ENCODE results near the gene PDGFRB. TPM values are rescaled to one million over a fixed set of nuclear protein-coding genes. Genes with fewer than 3 reads are reported as not detected.
"Not testable (repeated sequence)": the region's sequence is repeated elsewhere in the genome, so short reads cannot be mapped to it uniquely, and the experiment has no call there.

Gene PDGFRB
- total RNA-seq, 1 experiment from 2014 or later, result 0.11 TPM

DNA sequence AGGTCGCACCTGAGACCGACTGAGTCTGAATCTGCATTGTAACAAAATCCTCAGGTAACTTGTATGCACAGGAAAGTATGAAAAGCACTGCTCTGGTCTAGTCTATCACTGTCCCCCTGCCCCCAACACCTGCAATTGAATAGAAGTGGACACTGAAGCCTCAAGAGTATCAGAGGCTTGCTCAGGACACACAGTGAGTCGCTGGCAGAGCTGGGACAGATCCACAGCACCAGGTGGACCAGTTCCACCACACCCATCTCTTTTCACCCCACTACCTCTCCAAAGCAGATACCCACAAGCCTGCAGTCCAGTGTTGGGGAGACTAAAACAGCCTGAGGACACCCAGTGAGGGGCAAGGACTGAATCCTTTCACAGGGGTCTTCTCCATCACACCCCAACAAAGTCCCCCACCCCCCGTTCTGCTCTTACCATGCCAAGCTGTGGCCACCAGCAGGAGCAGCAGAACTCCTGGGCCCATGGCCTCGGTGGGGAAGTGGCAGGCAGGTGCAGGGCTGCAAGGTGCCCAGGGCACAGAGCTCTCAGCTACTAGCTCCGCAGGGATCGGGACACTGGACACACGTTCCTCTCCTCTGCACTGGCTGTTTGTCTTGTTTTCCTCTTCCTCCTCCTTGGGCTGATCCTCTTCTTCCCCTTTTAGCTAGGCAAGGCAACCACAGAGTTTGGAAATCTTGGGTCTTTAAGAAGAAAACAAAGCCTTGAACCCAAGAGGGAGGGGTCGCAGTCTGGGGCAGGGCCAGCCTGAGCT lies 69.5 kb downstream of the PDGFRB start, which contains the start of gene CSF1R:
TSS of gene CSF1R (minus strand) at position 605 of the 766 bp plus-strand sequence. CDS start at position 478, 127 bp downstream.
- DNase-seq (ENCODE audit: low read depth, low spot score), result no peak
- in situ Hi-C loops (cut with HindIII; ENCODE audit: low pct_unique_long_range_greater_than_20kb, low sequenced_read_pairs), result no loop called here

DNA sequence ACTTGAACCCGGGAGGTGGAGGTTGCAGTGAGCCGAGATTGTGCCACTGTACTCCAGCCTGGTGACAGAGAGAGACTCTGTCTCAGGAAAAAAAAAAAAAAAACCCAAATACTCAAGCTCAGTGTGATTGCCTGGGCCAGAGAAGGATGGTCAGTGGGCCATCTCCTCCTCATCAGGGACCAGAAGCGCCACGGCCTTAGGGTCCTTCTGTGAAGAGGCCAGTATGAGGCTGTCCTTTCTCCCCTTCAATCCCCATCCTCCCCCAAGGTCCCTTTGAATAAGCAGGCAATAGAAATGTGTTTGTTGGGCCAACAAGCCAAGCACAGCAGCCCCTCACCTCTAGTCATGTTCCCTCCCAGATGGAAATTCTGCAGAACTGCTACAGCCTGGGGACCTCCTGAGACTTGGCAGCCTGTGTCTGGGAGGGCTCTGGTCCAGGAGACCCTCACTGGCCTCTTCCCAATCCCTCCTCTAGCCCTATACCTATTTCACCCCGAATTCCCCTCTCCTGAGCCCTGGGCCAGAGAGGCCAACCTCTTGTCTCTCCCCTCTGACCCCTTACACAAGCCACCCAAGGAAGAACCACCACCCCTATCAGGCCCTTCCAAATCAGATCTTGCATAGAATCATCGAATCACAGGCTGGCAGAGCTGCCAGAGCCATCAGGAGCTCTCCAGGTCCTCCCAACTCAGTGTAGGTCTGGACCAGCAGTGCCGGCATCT lies 70.3 kb downstream of the PDGFRB start:
- DNase-seq (ENCODE audit: low read depth, low spot score), result no peak
- in situ Hi-C loops (cut with HindIII; ENCODE audit: low pct_unique_long_range_greater_than_20kb, low sequenced_read_pairs), result no loop called here

DNA sequence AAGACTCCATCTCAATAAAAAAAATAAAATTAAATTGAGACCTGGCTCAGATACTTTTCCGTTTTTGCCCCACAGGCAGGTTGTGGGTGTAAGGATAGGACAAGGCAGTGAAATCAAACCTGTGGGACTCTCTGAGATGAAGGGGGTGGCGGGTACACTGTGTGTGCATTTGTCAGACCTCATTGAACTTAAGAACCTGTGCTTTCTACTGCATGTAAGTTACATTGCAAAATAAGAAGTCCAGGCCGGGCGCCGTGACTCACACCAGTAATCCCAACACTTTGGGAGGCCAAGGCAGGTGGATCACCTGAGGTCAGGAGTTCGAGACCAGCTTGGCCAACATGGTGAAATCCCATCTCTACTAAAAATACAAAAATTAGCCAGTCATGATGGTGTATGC lies 70.9 kb downstream of the PDGFRB start:
- in situ Hi-C loops (cut with HindIII; ENCODE audit: low pct_unique_long_range_greater_than_20kb, low sequenced_read_pairs); DNase-seq (ENCODE audit: low read depth, low spot score): not testable (repeated sequence)

DNA sequence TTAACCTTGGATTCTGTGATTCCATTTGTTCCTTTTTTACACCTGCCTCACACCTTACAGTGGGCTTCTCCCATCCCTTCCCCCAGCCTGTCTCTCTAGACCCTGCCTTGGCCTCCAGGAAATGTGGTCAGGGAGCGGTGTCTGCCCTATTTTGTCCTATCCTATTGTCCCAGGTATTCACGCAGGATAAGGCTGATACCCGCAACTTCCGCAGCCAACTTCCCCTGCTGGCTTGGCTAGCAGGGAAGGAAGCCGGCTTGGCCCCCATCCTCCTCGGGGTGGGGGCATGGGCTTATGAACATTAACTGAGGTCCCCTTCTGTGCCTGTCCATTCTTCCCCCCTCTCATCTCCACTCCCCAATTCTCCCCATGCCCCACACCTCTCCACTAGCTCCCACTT lies 72.8 kb downstream of the PDGFRB start:
- no peak for DNase-seq (ENCODE audit: low read depth, low spot score)
- in situ Hi-C loops (cut with HindIII; ENCODE audit: low pct_unique_long_range_greater_than_20kb, low sequenced_read_pairs), result no loop called here

DNA sequence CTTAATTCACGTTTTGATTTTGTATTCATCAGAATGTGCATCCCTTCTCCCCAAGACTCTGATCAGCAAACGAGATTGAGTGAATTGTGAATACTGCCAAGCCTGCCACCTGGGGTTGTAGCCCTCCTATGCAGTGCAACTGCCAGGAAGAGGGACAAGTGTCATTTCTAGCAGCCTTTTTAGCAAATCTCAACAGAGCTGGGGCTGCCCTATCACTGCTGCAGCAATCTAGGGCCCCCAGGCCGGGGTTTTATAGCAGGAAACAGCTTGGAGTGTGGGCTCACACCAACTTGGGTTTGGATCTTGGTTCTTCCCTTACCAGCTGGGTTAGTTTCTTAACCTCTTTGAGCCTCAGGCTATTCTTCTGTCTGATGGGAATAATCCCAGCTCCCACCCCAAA lies 73.3 kb downstream of the PDGFRB start:
- no peak for DNase-seq (ENCODE audit: low read depth, low spot score)
- in situ Hi-C loops (cut with HindIII; ENCODE audit: low pct_unique_long_range_greater_than_20kb, low sequenced_read_pairs), result no loop called here

DNA sequence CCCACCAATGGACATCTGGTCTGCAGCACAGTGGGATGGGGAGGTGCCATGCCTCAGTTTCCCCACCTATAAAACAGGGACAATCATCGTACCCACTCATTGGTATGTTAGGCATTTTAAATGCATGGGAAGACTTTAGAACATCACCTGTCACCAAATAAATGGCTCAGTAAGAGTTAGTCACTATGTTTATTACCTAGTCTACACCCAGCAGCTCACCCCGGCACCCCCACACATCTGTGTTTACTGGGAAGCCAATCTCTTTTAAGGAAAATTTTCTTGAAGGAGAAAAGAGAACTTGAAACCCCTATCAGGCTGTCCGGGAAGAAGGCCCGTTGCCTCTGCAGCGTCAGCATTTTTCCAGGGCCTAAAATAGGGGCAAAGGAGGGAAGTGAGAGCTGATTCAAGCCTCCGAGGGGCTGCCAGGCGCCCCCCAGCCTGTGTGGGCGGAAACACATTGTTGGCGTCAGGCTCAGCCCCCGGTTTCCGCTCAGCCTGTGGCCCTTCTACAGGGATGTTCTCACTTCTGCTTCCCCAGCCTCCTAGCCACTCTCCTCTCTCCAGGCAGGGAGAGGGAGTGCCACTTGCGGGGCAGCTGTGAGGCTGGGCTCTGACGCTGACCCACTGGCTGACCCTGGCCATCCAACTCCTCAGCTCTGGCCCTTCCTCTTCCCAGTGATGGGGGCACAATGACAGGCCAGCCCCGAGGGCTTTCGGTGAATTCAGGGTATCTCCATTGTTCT lies 73.9 kb downstream of the PDGFRB start:
- in situ Hi-C loops (cut with HindIII; ENCODE audit: low pct_unique_long_range_greater_than_20kb, low sequenced_read_pairs), result no loop called here
- no peak for DNase-seq (ENCODE audit: low read depth, low spot score)

DNA sequence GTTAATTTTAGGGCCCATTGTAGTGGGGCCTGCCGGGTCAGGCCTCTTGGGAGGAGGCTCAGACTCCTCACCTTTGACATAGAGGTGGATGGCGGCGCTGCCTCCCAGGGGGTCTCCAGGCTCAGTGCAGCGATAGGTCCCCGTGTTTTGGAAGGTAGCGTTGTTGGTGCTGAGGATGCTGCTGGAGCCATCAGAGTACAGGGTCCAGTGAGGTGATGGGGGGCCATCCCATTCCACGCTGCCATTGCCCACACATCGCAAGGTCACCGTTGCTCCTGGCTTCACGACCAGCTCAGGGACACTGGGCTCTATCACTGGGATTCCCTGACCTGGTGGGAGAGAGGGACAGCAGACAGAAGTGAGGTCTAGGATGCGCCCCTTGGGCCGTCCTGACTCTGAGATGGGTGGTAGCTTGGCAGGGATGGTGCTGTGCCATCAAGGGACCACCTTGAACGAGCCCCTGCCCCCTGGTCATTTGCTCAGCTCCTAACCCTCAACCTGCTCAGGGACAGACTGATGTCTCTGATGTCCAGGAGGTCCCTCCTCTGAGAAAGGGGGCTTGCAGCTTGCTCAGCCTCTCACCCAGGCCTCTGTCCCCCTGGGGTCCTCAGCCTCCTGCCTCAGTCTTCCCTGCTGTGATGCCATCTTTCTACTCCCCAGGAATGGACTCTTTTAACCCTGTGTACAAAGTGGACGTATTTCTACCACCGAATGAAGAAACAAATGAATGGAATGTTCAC lies 74.8 kb downstream of the PDGFRB start:
- no peak for DNase-seq (ENCODE audit: low read depth, low spot score)
- in situ Hi-C loops (cut with HindIII; ENCODE audit: low pct_unique_long_range_greater_than_20kb, low sequenced_read_pairs), result no loop called here

DNA sequence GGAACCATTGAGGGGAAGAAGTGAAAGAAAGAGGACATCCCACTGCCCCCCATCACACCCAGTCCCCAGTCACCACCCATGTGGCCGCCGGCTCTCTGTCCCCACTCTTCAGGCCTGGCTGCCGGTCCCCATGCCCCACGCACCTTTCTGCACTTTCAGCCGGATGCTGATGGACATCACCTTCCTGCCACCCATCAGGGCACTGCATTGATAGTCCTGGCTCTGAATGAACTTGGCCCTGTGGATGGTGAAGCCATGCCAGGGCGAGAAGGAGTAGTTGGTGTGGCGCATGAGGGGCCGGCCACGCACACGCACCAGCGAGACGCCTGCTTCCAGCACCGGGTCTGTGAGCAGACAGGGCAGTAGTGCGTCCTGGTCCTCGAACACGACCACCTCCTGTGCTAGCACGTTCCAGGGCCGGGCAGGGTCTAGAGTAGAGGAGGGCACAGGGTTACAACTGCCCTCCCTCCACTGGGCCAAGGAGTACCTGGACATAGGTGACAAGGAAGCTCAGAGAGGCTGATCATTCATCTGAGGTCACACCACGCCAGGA lies 75.7 kb downstream of the PDGFRB start:
- DNase-seq (ENCODE audit: low read depth, low spot score), result no peak
- in situ Hi-C loops (cut with HindIII; ENCODE audit: low pct_unique_long_range_greater_than_20kb, low sequenced_read_pairs), result no loop called here

DNA sequence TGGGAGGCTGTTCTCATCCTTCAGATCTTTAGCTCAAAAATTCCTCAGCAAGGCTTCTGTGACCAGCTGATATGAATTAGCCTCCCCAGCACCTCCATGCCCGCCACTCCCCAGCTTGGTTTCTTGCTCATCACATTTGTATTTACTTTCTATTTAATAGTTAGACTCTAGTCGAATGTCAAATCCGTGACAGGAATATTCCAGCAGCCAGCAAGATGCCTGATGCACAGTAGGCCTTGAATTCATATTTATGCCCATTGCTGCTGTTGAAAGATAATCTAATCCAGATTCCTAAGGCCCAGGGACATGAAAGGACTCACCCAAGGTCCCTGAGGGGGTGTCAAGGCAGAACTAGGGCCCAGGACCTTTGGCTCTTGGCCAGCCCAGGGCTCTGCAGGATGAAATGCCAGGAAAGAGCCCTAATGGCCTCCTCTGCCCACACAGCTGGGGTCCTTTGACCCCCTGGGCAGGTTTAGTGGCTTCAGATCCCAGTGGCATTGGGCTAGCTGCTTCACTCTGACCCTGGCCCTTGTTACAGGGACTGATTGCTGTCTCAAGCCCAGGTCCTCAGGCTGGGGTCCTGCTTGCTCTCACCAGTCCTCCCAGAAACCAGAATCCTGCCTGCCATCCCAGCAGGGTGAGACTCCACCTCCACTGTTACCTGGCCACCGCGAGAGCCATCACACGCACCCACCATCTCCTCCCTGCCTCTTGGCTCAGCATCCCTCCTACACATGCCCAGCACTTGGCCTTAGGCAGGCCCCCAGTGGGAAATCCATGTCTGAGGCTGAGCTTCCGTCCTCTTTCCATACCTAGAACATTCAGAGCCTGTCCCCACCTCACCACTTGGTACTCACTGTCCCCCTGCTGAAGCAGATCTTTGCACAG lies 76.6 kb downstream of the PDGFRB start:
- DNase-seq (ENCODE audit: low read depth, low spot score), result no peak
- in situ Hi-C loops (cut with HindIII; ENCODE audit: low pct_unique_long_range_greater_than_20kb, low sequenced_read_pairs), result no loop called here

DNA sequence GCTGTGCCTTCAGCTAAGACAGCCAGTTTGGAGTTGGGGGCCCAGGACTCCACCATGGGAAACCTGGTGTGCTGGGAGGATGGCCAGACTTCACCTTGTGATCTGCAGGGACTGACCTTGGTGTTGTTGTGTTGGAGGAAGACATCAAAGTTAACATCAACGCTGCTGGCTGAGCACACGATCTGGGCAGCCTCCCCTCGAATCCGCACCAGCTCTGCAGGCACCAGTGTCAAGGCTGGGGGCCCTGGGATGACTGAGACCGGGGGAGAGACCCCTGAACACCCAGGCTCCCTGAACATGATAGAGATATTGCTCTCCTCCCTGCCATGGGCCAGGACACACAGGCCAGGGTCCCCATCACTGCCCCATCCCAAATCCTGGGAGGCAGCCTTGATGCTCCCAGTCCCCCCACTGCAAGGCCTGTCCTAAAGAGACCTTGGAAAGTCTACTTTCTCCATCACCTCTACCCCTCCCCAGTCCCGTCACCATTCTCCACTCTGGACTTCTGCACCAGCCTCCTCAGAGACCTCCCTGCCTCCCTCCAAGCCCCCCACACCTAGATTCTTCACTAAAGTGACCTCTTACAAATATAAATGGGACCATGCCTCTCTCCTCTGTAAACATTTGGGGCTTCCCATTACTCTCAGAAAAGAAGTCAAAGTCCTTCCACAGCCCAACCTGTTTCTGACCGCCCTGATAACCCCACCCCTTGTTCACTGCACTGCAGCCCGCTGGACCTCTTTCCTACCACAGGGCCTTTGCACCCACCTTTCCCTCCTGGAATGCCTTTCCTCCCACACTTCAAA lies 77.4 kb downstream of the PDGFRB start:
- in situ Hi-C loops (cut with HindIII; ENCODE audit: low pct_unique_long_range_greater_than_20kb, low sequenced_read_pairs), result no loop called here
- DNase-seq (ENCODE audit: low read depth, low spot score), result no peak

DNA sequence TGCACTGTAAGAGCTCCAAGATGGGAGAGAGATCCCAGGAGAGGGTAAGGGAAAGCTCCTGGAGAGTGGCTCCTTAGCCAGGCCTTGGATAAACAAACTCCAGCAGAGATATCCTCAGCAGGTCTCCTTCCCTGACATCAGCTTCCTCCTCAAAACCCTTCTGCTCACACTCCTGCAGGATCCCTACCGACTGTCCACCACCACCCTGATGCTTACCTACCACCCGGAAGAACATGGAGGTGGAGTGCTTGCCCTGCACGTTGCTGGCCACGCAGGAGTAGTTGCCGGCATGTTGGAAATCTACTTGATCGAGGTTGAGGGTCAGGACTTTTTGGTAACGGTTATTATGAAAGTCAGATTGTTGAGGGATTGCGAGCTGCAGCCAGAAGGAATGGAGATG lies 78.6 kb downstream of the PDGFRB start:
- in situ Hi-C loops (cut with HindIII; ENCODE audit: low pct_unique_long_range_greater_than_20kb, low sequenced_read_pairs), result no loop called here
- no peak for DNase-seq (ENCODE audit: low read depth, low spot score)

DNA sequence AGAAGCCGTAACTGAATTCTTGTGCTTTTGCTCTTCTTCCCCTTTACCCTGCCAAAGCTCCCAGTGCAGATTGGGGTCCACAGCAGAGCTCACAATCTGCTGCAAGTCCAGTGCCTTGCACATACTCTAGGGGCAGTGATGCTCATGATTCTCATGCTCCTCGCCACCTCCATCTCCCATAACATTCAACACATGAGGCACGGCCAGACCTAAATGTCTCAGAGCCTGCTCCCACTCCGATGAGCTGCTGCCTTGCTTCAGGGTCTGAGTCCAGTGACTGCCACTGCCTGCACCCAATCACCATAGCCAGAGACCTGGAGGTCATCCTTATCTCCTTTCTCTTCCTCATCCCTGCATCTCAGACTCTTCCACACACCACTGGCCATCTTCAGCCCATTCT lies 79.8 kb downstream of the PDGFRB start:
- in situ Hi-C loops (cut with HindIII; ENCODE audit: low pct_unique_long_range_greater_than_20kb, low sequenced_read_pairs), result no loop called here
- DNase-seq (ENCODE audit: low read depth, low spot score), result peak; percentile 16

DNA sequence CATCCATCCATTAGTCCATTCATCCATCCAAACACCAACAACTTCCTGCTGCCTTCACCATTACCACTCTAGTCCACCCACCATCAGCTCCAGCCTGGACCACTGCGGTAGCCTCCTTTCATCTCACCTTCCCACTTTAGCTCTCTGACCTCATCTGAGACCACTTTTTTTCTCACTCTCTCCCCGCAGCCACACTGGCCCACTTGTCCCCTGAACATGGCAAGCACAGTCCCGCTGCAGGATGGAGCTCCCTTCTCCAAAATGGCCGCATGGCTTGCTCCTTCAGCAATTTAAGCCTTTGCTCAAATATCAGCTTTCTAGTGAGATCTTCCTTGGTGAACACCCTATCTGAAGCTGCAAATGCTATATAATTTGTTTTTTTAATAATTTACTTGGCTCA lies 80.4 kb downstream of the PDGFRB start:
- in situ Hi-C loops (cut with HindIII; ENCODE audit: low pct_unique_long_range_greater_than_20kb, low sequenced_read_pairs), result no loop called here
- no peak for DNase-seq (ENCODE audit: low read depth, low spot score)

DNA sequence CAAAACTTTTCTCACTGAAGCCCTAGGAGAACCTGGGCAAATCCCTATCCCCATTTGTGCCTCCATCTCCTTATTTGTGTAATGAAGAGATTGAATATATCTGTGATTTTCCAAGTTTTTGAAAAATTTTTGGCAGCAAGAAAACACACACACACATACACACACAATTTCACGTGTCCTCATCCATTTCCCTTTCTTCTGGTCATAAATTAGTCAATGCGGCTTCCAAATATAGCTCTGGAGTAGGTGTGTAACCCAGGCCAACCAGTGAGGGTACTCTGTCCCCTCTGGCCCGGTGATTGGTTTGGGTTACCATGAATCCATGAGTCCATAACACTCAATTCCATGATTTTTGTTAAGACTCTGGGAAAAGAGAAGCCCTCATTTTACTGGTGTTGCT lies 82.0 kb downstream of the PDGFRB start:
- no peak for DNase-seq (ENCODE audit: low read depth, low spot score)
- in situ Hi-C loops (cut with HindIII; ENCODE audit: low pct_unique_long_range_greater_than_20kb, low sequenced_read_pairs), result no loop called here

DNA sequence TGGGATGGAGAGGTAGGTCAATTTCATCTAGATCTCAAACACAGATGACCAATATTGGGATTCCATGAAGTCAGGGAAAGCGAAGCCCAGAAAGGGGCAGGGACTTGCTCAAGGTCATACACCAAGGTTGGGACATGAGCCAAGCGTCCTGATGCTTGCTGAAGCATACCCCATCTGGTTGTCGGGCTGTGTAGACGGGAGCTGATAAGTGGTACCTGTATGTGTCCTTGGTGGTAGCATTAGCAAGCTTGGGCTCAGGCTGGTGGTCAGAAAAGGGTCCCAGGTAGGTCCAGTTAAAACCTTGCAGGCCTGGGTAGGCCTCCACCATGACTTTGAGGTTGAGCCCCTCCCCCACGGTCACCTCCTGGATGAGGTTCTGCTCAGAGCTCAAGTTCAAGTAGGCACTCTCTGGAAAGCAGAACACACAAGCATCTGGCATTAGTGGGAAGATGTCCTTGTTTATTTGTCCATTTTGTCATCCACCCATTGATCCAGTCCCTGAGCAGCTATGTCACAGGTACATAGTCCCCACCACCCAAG lies 82.5 kb downstream of the PDGFRB start:
- in situ Hi-C loops (cut with HindIII; ENCODE audit: low pct_unique_long_range_greater_than_20kb, low sequenced_read_pairs), result no loop called here
- DNase-seq (ENCODE audit: low read depth, low spot score), result no peak

DNA sequence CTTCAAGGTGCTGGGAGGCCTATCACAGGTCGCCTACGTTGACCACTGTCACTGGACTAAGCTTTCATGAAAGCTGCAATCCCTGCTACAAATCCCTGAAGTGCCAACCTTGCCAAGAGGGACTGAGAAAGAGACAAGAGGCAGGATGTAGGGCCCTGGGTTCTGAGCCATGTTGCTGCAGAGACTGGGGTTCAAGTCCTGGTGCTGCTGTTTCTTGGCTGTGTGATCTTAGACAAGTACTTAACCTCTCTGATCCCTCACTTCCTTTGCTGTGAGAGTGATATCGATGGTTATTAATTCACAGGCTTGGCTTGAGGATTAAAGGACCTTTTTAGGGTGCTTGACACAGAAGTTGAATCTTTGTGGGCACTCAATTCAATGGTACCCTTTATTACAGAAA lies 84.8 kb downstream of the PDGFRB start:
- in situ Hi-C loops (cut with HindIII; ENCODE audit: low pct_unique_long_range_greater_than_20kb, low sequenced_read_pairs), result no loop called here
- DNase-seq (ENCODE audit: low read depth, low spot score), result no peak
